Mesendoderm (in vitro differentiated cells): ENCODE measurements around the gene CRTC3.

Experiments
- DNase-seq: peaks from one replicate; pipeline ENCODE4 v3.0.0; 2013
- H2AK5ac ChIP-seq: 2 replicates; pipeline ENCODE4 v1.6.1; 2013; ENCODE audit warnings: low read length, inconsistent platforms
- H2BK120ac ChIP-seq: 2 replicates; pipeline ENCODE4 v1.6.1; 2013; ENCODE audit warnings: low read depth, mild to moderate bottlenecking, low read length, moderate library complexity, mixed read lengths
- H2BK15ac ChIP-seq: replicated peaks from 2 replicates; pipeline ENCODE4 v1.6.1; 2013; ENCODE audit warnings: low read depth, mild to moderate bottlenecking, moderate library complexity
- H2BK5ac ChIP-seq: 2 replicates; pipeline ENCODE4 v1.6.1; 2013; ENCODE audit warnings: low read length, inconsistent platforms
- H3K18ac ChIP-seq: 2 replicates; pipeline ENCODE4 v1.6.1; 2013; ENCODE audit warnings: mild to moderate bottlenecking, low read length, mixed read lengths
- H3K23ac ChIP-seq: one replicate; pipeline ENCODE4 v1.6.1; 2013; ENCODE audit warnings: low read length
- H3K27ac ChIP-seq: 2 replicates; pipeline ENCODE4 v1.5.1; 2013; ENCODE audit warnings: low read depth, mild to moderate bottlenecking, inconsistent platforms, low read length, moderate library complexity
- H3K27me3 ChIP-seq: 2 replicates; pipeline ENCODE4 v1.6.1; 2013; ENCODE audit warnings: low read length, control low read depth, mild to moderate bottlenecking, inconsistent platforms; ENCODE audit not compliant: insufficient read depth, poor library complexity
- H3K36me3 ChIP-seq: 2 replicates; pipeline ENCODE4 v1.6.1; 2013; ENCODE audit warnings: low read length, inconsistent platforms; ENCODE audit not compliant: control insufficient read depth, insufficient read depth
- H3K4ac ChIP-seq: one replicate; pipeline ENCODE4 v1.6.1; 2013; ENCODE audit warnings: low read depth, mild to moderate bottlenecking, low read length, moderate library complexity
- H3K4me1 ChIP-seq: 2 replicates; pipeline ENCODE4 v1.6.1; 2013; ENCODE audit warnings: low read depth, low read length, inconsistent platforms; ENCODE audit not compliant: control insufficient read depth
- H3K4me2 ChIP-seq: 2 replicates; pipeline ENCODE4 v1.6.1; 2013; ENCODE audit warnings: low read length
- H3K4me3 ChIP-seq: 2 replicates; pipeline ENCODE4 v1.5.1; 2013; ENCODE audit warnings: mild to moderate bottlenecking, low read length
- H3K56ac ChIP-seq: one replicate; pipeline ENCODE4 v1.6.1; 2013; ENCODE audit warnings: low read length
- H3K79me1 ChIP-seq: 2 replicates; pipeline ENCODE4 v1.6.1; 2013; ENCODE audit warnings: low read length, inconsistent platforms
- H3K79me2 ChIP-seq: 2 replicates; pipeline ENCODE4 v1.6.1; 2013; ENCODE audit warnings: mild to moderate bottlenecking, low read length; ENCODE audit not compliant: control insufficient read depth, insufficient read depth
- H3K9ac ChIP-seq: 2 replicates; pipeline ENCODE4 v1.6.1; 2013; ENCODE audit warnings: low read length, inconsistent platforms
- H4K5ac ChIP-seq: one replicate; pipeline ENCODE4 v1.6.1; 2013; ENCODE audit warnings: low read length
- H4K8ac ChIP-seq: one replicate; pipeline ENCODE4 v1.6.1; 2013; ENCODE audit warnings: low read depth, mild to moderate bottlenecking, control low read depth, low read length, moderate library complexity
- WGBS: extraction: QIAGEN DNeasy Blood & Tissue Kit; methylation state at CpG from one replicate; pipeline ENCODE4 v1.1.7; 2013; ENCODE audit warnings: low lambda C conversion rate, missing lambda C conversion rate; ENCODE audit not compliant: insufficient coverage; ENCODE audit errors: extremely low coverage; 5-methylcytosine and 5-hydroxymethylcytosine counted together

CRTC3 gene

DNA sequence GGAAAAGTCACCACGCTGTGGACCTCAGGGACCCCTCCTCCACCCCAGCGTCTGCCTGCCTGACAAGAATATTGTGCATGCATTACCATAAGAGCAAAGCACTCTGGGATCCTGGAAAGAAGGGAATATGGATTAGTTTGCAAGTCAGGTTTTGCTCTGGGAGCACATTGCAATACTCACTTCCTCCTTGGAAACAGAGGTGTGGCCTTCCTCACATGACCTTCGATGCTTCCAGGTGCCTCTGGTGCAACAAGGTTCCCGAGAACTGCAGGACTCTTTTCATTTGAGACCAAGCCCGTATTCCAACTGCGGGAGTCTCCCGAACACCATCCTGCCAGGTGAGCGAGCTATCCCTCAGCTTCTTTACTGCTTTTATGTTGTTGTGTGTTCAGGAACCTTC lies 111.1 kb downstream of the CRTC3 start:
- Histone ChIP-seq H3K79me2 (no peaks in the 10 kb centered on the region), H3K4me1 (no peaks in the 10 kb centered on the region), H3K27ac (no peak overlapping the region), H3K9ac (no peak overlapping the region), H3K36me3 (no peaks in the 10 kb centered on the region), H2BK120ac (no peak overlapping the region), H3K4me2 (no peak overlapping the region), H4K8ac (no peak overlapping the region), H3K4me3 (no peak overlapping the region), H3K23ac (no peak overlapping the region), H3K4ac (no peak overlapping the region), H2BK5ac (no peak overlapping the region), H2BK15ac (no peak overlapping the region), H3K27me3 (no peaks in the 10 kb centered on the region), H2AK5ac (no peak overlapping the region), H4K5ac (no peak overlapping the region), H3K18ac (no peak overlapping the region), H3K79me1 (no peaks in the 10 kb centered on the region), H3K56ac (no peak overlapping the region)
- DNase-seq: no peak
- WGBS: no CpG with 5 or more reads among the region's 8 CpGs

DNA sequence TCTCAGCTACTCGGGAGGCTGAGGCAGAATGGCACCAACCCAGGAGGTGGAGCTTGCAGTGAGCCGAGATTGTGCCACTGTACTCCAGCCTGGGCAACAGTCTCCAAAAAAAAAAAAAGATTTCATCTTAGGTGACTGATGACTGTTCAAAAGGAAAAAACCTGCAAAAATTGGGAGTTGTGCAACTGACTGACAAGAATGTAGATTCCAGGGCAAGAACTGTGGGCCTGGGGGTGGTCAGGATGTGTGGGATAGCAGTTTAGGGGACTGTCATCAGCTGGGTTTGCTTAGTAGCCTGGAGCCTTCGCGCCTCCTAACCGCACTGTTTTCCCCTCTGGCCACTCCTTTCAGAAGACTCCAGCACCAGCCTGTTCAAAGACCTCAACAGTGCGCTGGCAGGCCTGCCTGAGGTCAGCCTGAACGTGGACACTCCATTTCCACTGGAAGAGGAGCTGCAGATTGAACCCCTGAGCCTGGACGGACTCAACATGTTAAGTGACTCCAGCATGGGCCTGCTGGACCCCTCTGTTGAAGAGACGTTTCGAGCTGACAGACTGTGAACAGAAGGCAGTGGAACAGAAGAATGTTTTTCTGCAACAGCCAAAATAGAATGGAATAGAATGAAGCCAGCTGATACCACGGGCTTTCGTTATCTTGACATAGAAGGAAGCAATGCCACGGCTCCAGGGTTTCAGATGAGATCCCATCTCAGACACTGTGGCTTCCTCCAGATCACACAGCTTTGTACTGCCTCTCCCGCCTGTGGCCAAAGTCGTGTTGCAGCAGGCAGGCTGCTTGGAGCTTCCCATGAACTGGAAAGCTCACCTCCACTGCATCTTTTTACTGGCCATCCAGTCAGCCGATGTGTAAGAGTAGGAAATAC lies 112.1 kb downstream of the CRTC3 start:
- Histone ChIP-seq H3K56ac (no peak overlapping the region), H2BK15ac (no peak overlapping the region), H3K27ac (no peak overlapping the region), H3K79me1 (no peaks in the 10 kb centered on the region), H2AK5ac (no peak overlapping the region), H2BK120ac (no peak overlapping the region), H3K79me2 (no peaks in the 10 kb centered on the region), H3K4ac (no peak overlapping the region), H3K18ac (no peak overlapping the region), H3K4me3 (no peak overlapping the region), H2BK5ac (no peak overlapping the region), H3K4me1 (no peaks in the 10 kb centered on the region), H3K4me2 (no peak overlapping the region), H3K36me3 (no peaks in the 10 kb centered on the region), H4K5ac (no peak overlapping the region), H3K23ac (no peak overlapping the region), H3K9ac (no peak overlapping the region), H3K27me3 (no peaks in the 10 kb centered on the region), H4K8ac (no peak overlapping the region)
- no CpG with 5 or more reads among the region's 16 CpGs for WGBS
- DNase-seq: no peak

DNA sequence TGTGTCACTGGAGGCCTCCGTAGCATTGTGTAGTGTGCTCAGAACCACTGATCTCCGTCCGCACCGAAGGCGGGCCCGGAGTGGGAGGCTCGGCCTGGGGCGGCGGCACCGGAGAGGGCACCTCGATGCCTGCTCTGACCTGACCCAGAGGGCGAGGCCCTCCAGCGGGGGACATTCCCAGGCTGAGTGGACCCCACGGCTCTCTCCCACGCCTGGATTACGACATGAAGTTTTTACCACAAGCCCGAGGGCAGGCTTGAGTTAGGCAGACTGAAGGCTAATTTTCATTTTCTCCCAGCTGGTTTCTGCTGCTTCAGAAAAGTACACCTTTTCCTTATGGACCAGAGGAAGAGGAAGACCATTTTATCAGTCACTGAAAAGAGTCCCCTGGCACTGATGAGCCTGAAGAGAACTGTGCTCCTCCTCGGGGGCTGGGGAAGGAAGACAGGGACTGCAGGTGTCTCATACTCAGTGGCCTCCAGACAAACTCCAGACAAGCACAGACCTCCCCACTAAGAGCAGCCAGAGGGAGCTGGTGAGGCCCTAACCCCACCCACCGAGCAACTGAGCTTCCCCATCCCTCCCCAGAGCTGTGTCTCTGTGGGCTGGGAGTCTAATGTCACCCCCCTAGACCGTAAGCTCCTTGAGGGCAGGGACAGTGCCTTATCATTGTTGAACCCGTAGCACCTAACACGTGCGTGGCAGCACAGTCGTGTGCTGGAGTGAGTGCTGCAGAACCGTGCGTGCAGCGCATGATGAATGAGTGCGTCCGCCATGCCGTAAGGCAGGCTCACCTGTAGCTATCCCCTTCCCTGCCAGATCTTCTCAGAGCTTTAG lies 113.0 kb downstream of the CRTC3 start:
- Histone ChIP-seq H2AK5ac (no peak overlapping the region), H3K4me2 (no peak overlapping the region), H3K27me3 (no peaks in the 10 kb centered on the region), H3K36me3 (no peaks in the 10 kb centered on the region), H3K79me1 (no peaks in the 10 kb centered on the region), H2BK15ac (no peak overlapping the region), H3K27ac (no peak overlapping the region), H4K5ac (no peak overlapping the region), H4K8ac (no peak overlapping the region), H3K4me1 (no peaks in the 10 kb centered on the region), H3K4me3 (no peak overlapping the region), H2BK120ac (no peak overlapping the region), H3K56ac (no peak overlapping the region), H3K23ac (no peak overlapping the region), H2BK5ac (no peak overlapping the region), H3K18ac (no peak overlapping the region), H3K79me2 (no peaks in the 10 kb centered on the region), H3K4ac (no peak overlapping the region), H3K9ac (no peak overlapping the region)
- WGBS: no CpG with 5 or more reads among the region's 30 CpGs
- peak; percentile 43 for DNase-seq

DNA sequence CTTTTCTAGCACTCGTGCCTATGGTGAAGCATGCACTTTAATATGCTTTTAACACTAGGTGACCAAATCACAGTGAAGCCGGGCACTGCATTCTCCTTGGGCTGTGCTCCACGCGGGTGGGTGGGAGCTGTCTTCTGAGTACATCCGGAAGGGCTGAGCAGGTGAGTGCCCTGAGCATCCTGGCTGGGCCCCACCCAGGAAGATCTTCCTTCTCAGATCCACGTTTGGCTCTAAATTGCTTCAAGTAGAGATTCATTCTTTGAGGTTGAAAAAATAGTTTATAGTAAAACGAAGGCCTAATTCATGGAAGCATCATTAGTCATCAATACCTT lies 113.5 kb downstream of the CRTC3 start:
- no peak overlapping the region for H3K23ac ChIP-seq
- H4K8ac ChIP-seq: no peak overlapping the region
- no peak overlapping the region for H3K56ac ChIP-seq
- H3K18ac ChIP-seq: no peak overlapping the region
- no CpG with 5 or more reads among the region's 7 CpGs for WGBS
- H3K4me2 ChIP-seq: no peak overlapping the region
- no peaks in the 10 kb centered on the region for H3K4me1 ChIP-seq
- DNase-seq: no peak
- H2AK5ac ChIP-seq: no peak overlapping the region
- no peaks in the 10 kb centered on the region for H3K27me3 ChIP-seq
- no peak overlapping the region for H2BK5ac ChIP-seq
- H3K79me2 ChIP-seq: no peaks in the 10 kb centered on the region
- no peak overlapping the region for H2BK15ac ChIP-seq
- H4K5ac ChIP-seq: no peak overlapping the region
- H3K4ac ChIP-seq: no peak overlapping the region
- no peak overlapping the region for H3K27ac ChIP-seq
- H3K36me3 ChIP-seq: no peaks in the 10 kb centered on the region
- no peak overlapping the region for H3K4me3 ChIP-seq
- no peak overlapping the region for H2BK120ac ChIP-seq
- no peak overlapping the region for H3K9ac ChIP-seq
- H3K79me1 ChIP-seq: no peaks in the 10 kb centered on the region

DNA sequence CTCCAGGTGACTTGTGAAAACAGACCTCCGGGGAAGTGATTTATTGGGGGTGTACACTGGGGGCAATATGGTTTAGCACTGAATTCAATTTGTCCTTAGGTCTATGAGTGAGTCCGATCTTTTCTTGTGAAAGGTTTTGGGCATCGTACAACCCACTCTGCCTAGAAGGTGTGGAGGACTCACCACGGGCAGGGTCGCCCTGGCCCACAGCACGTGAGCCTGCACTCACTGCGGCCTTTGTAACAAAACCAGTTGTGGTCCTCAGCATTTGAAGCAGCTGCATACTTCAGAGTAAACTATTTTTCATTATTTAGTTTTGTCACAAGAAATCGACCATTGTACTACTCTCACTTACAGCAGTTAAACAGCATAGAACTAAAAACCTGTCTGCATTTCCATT lies 114.8 kb downstream of the CRTC3 start:
- Histone ChIP-seq H2BK5ac (no peak overlapping the region), H3K4me2 (no peak overlapping the region), H2AK5ac (no peak overlapping the region), H3K79me2 (no peaks in the 10 kb centered on the region), H3K4me1 (peaks cover 3% of the 10 kb centered on the region), H3K79me1 (no peaks in the 10 kb centered on the region), H2BK120ac (no peak overlapping the region), H4K8ac (no peak overlapping the region), H3K4ac (no peak overlapping the region), H3K23ac (no peak overlapping the region), H4K5ac (no peak overlapping the region), H3K56ac (no peak overlapping the region), H3K18ac (no peak overlapping the region), H3K27me3 (no peaks in the 10 kb centered on the region), H3K4me3 (no peak overlapping the region), H2BK15ac (no peak overlapping the region), H3K36me3 (no peaks in the 10 kb centered on the region), H3K27ac (no peak overlapping the region), H3K9ac (no peak overlapping the region)
- DNase-seq: no peak
- WGBS: no CpG with 5 or more reads among the region's 8 CpGs
